GM21619 (cell line): Measurements from ENCODE around the gene KCNT2.

Experiments
- ATAC-seq: cut with Tn5 transposase; IDR thresholded peaks from one replicate; pipeline ENCODE4 v1.9.1; 2021; ENCODE audit not compliant: unreplicated experiment

The KCNT2 gene

DNA sequence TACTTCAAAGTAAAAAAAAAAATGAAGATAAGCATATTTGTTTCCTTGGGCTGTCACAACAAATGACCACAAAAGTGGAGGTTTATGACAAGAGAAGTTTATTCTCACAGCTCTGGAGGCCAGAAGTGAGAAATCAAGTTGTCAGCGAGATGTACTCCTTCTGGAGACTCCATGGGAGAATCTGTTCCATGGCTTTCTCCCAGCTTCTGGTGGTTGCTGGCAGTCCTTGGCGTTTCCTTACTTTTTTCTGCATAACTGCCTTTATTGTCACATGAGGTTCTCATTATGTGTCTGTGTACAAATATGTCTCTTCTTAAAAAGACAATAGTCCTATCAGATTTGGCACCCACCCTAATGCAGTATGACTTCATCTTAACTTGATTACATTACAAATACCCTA lies 398.3 kb downstream of the KCNT2 start:
- no peak for ATAC-seq

DNA sequence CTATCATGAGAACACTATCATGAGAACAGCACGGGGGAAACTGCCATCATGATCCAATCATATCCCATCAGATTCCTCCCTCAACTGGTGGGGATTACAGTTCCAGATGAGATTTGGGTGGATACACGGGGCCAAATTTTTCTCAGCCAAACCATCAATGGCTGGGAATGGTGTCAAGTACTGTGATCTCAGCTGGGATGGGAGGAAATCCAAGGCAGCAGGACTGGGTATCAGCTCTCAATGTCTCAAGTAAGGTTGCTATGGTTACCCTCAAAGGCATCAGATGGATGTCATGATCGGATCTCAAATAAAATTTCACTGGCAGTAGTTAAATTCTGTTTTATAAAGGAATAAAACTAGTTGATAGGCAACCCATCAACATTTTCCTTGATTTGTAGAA lies 399.0 kb downstream of the KCNT2 start:
- no peak for ATAC-seq

DNA sequence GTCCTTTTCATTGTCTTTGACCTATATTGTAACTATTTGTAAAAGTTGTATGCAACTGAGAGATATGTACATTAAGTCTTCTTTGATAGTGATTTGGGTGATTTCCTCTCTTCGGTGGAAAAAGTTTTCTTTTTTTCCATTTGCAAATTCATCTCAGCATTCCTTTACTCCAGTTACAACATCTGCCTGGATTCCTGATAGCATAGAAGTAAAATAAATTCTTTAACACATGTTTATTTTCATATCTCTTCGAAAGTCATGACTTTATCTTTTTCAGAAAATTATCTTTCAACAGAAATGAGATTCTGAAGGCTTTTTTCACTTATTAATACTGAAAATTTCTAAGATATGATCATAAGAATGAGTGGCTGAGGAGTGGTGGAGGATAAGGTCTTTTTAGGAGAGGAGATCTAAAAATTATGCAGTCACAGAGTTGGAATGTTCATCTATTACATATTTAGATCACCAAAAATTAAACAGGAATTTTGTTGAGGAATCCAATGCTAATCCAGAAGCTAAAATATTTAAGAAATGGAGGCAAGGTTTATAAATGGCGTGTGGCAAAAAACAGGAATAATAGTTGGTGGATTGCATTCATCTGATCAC lies 400.5 kb downstream of the KCNT2 start:
- ATAC-seq = no peak

DNA sequence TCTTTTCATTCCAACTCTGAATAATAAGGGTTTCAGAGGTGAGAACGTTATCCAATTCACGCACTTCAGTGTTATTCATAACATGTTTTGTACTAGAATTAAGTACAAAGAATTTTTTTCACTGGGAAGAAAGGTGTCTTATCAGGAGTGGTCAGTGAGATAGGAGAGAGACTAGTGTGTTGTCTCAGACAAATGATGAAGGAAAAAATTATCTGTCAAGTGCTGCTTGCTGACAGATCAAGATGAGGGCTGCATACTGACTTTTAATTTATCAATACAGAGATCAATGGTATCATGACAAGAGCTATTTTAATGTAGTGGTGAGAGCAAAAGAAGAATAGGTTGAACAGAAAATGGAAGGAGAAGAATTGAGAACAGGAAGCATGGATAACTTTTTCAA lies 402.4 kb downstream of the KCNT2 start:
- no peak for ATAC-seq

DNA sequence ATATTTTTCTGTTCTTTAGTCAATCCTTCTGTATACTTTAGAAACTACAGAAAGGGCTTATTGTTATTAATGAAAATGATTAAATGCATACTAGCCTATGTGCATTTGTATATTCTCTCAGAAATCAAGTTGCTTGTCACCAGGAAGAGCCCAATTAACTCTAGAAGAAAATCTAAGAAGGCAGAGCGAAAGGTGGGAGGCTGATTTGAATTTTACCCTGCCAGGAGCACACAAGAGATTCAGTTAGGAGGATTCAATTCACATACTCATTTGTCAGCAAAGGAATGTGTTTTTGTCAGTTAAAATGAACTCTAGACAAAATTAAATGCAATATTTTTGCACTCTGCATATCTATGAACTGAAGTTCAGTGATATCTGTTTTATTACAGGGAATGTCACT lies 411.8 kb downstream of the KCNT2 start:
- ATAC-seq = no peak

DNA sequence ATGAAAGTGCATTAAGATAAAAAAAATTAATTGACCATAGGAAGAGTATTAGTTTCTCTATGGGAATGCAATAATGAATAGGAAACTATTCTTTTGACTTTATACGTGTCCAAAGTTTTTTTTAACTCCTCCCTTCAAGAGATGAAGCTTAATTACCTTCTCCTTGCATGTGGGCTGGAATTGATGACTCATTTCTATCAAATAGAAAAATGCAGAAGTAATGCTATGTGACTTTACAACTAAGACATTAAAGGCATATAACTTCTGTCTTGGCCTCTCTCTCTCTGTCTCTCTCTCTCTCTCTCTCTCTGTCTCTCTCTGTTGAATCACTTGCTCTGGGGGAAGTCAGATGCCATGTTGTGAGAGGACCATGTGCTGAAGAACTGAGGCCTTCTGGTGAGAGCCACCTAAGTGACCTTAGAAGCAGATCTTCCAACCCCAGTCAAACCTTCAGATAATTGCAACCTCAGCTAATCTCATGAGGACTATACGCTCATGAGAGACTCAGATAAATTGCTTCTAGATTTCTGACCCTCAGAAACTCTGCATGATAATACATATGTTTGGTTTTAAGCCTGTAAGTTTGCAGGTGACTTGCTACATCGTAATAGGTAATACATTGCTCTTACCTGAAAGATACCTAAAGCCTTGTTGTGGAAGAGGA lies 414.2 kb downstream of the KCNT2 start:
- no peak for ATAC-seq

DNA sequence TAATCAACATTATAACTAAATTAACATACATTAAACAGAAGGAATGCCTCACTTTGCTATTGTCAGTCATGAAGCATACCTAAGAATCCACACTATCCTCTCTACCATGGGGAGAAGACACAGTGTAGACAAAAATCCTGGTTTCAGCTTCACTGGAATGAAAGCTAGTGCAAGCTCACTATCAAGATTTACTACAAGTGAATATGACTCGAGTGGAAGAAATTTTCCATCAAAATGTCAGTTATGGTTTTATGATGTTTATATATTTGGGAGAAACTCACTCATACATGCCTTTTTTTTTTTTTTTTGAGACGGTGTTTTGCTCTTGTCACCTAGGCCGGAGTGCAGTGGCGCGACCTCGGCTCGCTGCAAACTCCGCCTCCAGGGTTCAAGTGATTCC lies 424.3 kb downstream of the KCNT2 start:
- no peak for ATAC-seq

DNA sequence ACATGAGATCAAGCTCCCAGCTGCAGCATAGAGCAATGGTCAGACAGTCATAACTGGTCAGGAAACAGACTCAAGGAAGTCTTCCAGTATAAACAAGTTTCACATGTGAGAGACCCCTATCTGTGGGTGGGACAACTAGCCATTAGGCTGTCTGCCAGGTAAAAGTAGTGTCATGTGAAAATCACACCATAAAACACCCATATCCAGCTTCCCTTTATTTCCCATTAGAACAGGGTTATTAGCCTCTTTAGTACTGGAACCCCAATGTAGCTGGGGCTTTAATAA lies 426.7 kb downstream of the KCNT2 start:
- ATAC-seq = no peak

DNA sequence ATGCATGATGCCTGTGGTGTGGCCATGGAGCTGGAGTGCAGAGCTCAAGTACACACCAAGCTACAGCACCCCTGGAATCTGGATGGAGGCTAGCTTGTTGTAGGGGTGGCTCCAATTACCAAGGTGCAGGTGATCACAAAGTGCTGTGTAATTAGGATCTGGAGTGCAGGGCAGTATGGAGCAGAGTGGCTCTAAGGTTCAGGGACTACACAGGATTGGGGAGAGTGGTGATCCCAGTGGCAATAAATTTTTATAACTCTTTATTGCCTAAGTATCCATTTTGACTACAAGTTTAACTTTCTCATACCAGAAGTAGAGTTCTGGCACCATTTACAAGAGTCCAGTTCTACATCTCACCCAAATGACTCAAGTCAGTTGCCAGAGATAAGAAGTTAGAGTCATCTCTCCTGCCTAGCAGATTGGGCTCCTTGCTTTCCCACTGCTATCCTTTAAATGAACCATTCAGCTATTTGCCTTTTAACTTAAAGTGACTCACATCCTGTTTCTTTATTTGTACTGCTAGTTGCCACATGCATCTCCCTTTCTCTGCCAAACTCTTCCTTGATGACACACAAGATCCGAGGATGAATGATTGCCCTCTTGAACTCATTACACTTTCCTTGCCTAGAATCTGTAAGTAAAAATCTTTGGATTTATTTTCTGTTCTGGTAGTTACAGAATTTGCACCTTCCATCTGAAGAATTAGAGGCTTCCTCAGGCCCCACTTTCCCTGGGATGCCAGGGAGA lies 427.2 kb downstream of the KCNT2 start:
- no peak for ATAC-seq

DNA sequence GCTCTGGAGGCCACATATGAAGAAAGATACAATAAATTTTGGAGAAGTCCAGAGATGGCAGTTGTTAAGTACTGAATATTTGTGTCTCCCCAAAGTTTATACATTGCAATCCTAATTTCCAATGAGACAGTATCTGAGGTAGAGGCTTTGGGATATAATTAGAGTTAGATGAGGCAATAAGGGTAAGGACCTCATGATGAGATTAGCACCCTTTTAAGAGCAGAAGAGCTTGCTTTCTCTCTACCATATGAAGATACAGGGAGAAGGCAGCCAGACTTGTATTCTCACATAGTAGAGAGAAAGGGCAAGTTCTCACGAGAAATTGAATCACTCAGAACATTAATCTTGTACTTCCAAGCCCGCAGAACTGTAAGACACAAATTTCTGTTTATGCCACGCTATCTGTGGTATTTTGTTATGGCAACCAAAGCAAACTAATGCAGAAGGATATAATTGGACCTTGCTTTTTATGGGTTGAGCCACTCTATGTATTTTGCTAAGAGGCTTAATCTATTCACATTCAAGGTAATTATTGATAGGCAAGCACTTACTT lies 430.1 kb downstream of the KCNT2 start:
- no peak for ATAC-seq
